HG02938 (cell line): Measurements from ENCODE around the gene ATP1A1.

Experiments
- ATAC-seq: cut with Tn5 transposase; IDR thresholded peaks from one replicate; pipeline ENCODE4 v1.9.1; 2021; ENCODE audit warnings: mild to moderate bottlenecking, moderate library complexity; ENCODE audit not compliant: unreplicated experiment

Gene ATP1A1

GRCh38 chr1:116372651-116373430 lies at the start of gene ATP1A1:
ATP1A1 (plus strand) TSS chr1:116373244; CDS start chr1:116373512, 268 bp downstream.
- ATAC-seq, result peak; percentile 63

- no peak for ATAC-seq
These were observed 49.6 kb upstream of the ATP1A1 start for GRCh38 chr1:116323491-116323890.

DNA sequence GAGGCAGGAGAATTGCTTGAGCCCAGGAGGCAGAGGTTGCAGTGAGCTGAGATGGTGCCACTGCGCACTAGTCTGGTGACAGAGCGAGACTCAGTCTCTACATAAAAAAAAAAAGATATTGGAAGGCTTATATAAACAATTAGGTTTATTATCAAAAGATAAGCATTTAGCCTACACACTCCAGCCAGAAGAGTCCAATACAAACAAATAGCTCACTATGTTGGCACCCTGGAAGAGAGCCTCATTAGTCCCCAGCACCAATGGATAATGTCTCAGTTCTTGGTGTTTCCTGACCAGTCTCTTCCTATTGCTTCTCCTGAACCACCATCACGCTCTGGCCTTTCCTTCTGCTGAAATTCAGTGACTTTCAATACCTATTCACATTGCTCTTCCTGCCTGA lies 48.6 kb upstream of the ATP1A1 start:
- ATAC-seq, result no peak

GRCh38 chr1:116325104-116325503 lies 47.9 kb upstream of the ATP1A1 start:
- ATAC-seq, result no peak

- no peak for ATAC-seq
These were observed 47.1 kb upstream of the ATP1A1 start for GRCh38 chr1:116325922-116326321.

DNA sequence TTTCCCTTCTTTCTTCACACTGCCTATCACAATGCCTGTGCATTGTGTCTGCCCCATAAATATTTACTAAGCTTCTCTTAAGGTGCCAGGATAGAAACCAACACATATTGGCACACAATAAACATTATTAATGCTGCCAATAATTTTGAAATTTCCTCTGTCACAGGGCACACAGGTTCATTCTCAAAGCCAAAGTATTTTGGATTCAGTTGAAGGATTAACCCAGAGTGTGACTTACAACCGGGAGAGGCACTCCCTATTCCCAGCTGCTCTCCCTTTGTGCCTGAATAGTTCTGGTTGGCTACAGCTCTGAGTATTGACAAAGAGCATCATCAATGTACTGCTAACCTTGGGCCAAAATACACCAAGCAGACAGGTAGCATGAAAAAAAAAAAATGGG lies 46.6 kb upstream of the ATP1A1 start:
- ATAC-seq, result no peak

GRCh38 chr1:116328671-116329070 lies 44.4 kb upstream of the ATP1A1 start:
- no peak for ATAC-seq

GRCh38 chr1:116329524-116330341 lies 43.3 kb upstream of the ATP1A1 start:
- no peak for ATAC-seq

DNA sequence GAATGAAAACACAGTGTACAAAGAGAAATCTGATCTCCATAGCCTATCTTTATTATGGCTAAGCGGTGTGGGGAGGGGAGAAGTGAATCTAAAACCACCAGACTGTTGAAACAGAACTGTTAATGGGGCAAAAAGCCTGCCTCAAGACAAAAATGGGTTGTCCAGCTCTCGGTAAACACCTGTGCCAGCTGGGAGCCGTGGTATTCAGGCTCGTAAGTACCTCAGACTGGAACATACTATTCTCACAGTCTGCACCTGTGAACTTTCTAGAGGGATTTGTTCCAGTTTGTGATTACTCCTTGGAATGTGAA lies 42.7 kb upstream of the ATP1A1 start:
- no peak for ATAC-seq

DNA sequence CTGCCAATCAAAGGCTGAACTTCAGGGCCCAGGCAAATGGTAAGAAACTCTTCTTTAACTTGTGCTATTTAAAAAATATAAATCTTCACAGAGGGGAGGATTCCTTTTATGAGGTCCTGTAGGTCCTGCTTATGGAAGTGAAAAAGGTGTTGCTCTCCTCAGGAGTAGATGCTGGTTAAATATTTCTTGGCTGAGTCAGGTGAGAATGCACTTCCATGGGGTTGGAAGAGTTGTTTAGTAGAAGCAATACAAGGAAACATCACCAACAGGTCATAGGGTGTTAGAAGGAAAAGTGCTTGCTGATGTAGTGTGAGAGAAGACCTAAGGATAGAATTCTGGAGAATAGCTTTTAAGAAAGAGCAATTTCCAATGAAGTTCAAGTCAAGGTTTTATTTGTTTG lies 42.2 kb upstream of the ATP1A1 start:
- ATAC-seq, result no peak

- ATAC-seq, result no peak
These were observed 41.5 kb upstream of the ATP1A1 start for GRCh38 chr1:116331523-116331922.

GRCh38 chr1:116332451-116332850 lies 40.6 kb upstream of the ATP1A1 start:
- no peak for ATAC-seq

- ATAC-seq, result no peak
These were observed 39.7 kb upstream of the ATP1A1 start for GRCh38 chr1:116333171-116334014.

GRCh38 chr1:116334015-116334547 lies 39.0 kb upstream of the ATP1A1 start:
- no peak for ATAC-seq

DNA sequence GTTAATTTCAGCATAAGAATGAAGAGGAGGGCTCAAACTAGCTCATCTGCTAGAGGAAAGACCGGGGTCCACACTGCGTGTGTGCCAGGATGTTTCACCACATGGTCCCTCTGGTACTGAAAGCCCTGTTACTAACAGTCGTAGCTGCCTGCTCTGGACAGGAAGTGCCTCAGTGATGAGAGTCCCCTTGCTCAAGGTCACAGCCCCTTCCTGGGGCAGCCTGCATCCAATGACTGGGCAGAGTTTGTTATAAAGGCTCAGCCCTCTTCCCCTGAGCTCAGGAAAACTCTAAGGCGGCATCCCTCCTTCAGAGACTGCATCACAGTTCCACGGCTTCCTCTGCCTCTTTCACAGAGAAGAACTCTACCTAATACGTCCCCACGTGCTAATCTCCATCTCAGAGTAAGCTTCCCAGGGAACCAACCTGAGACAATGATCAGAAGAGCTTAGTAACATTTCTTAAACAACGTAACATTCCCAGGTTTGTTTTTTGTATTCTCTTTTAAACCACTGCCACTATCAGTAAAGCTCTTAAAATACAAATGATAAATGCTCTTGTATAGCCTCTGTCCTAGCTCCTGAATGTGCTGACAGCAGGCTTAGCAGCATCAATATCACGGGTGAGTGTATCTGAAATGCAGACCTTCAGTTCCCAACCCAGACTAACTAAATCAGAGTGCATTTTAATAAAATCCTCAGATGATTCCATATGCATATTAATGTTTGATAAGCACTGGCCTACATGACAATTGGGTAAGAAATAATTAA lies 38.0 kb upstream of the ATP1A1 start:
- no peak for ATAC-seq

GRCh38 chr1:116335850-116336624 lies 37.0 kb upstream of the ATP1A1 start:
- no peak for ATAC-seq

DNA sequence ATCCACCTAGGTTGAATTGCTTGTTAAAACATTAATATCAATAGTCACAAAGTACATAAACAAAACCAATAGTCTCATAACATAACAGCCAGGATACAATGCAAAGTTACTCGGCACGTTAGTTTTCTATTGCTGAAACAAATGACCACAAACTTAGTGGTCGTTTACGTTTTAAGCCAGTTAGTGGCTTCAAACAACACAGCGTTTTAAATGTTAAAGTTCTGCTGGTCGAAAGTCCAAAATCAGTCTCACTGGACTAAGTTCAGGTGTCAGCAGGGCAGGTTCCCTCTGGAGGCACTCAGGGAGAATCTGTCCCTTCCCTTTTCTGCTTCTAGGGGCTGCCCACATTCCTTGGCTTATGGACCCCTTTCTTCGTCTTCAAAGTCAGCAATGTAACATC lies 35.6 kb upstream of the ATP1A1 start:
- ATAC-seq, result no peak

DNA sequence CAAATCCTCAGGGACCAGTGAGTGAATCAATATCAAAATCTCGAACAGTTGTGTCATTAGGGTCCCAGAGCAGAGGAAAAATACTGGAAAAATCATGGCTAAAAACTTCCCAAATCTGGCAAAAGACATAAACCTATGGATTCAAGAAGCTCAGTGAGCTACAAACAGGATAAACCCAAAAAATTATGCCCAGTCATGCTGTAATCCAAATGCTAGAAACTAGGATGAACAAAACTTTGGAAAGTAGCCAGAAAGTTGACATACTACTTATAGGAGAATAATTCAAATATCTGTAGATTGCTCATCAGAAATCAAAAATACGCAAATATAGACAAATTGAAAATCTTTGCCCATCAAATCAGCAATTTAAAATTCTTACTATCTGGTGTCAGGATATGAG lies 34.6 kb upstream of the ATP1A1 start:
- ATAC-seq, result no peak

DNA sequence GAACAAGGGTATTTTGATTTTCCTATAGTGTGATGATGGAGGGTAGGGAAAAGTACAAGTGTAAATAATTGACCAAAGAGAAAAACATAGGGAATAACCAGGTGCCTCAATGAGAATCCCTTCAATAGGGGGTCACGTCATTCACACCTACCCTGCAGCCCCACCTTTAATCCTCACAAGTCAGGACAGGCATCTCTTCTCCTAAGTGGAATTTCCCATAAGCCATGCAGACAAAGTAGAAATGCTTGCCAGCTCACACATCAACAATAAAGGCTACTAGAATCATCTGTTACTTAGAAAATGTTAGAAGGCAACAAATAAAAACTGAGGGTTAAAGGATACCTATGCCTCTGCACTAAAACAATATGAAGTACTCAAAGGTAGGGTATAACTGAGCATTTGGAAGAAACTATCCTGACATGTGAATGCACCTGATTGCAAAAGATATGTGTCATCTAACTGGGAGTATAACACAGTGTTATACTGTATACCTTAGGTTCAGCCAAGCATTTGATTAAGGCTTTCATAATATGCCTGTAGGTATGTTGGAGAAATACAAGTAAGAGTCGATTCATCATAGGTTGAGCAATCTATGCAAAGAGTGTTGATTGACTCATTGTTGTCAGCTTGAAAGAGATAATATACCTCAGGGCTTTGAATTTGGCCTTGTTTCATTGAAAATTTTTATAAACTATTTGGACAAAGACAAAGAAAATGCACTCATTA lies 32.4 kb upstream of the ATP1A1 start:
- ATAC-seq, result no peak
